ENCODE results near the gene SOD3.

Gene SOD3

DNA sequence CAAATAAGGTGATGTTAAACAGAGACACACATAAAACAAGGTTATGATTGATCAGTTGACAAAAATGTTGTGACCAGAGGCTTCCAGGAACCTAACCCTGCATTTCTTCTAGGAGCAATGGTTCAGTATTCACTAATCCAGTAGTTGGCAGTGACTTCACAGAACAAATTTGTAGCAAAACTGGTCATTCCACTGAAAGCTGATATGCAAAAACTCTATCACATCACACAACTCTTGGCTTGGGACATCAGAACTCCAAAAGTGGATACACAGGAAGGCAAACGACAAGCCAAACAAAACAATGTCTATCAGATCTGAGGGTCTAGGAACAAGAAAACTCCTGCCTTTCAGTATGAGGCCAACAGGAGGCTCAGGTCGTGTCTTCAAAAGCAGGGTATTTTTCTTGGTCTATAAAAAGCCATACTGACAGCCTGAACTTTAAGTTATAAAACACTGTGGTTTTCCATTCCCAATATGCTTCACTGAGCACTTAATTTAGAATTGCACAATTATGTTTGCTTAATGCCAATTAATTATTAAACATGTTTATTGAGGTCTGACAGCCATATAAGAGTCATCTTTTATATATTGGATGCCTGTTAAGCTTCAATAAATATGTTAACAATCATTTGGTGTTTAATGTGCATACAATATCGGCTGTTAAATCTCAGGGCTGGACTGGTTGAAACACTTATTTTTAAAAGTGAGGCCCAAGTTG lies 45.6 kb downstream of the SOD3 start:
- DNase-seq (ENCODE audit: low read depth in 2 of 2), result no peak

DNA sequence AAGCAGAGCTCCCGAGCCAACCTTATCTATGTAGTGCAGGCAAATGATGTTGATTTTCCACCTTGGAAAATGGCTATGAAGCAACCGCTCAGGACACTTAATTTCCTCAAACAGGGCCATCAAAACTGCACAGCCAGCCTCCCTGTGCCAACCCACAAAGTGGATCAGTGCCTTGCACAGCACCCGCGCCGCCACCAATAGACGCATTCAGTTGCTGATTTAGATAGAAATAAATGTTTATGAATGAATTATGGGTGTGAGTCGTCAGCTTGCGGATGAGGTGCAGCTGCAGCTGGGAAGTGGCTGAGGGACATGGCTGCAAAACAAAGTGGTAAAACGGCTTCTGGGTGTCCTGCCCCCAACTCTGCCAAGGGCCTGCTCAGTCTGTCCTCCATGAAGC lies 47.0 kb downstream of the SOD3 start:
- no peak for DNase-seq (ENCODE audit: low read depth in 2 of 2)

DNA sequence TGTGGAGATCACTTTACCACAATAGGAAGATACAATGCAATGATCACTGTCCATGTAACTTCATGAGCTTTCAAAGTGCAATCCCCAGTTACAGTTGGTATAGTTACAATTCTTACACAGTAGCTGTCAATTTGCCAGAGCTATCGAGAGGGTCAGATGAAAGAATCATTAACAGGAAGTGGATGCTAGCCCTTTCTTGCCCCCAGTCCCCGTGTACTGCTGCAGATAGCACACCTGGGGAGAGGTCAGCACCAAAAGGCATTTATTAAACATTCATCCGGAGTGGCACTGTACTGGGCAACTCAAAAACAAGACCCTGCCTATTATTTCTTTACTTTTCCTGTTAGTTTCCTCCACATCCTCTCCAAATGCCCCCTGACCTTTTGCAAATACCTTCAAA lies 47.7 kb downstream of the SOD3 start:
- no peak for DNase-seq (ENCODE audit: low read depth in 2 of 2)

GRCh38 chr4:24845132-24845531 lies 49.8 kb downstream of the SOD3 start:
- DNase-seq (ENCODE audit: low read depth in 2 of 2), result no peak

DNA sequence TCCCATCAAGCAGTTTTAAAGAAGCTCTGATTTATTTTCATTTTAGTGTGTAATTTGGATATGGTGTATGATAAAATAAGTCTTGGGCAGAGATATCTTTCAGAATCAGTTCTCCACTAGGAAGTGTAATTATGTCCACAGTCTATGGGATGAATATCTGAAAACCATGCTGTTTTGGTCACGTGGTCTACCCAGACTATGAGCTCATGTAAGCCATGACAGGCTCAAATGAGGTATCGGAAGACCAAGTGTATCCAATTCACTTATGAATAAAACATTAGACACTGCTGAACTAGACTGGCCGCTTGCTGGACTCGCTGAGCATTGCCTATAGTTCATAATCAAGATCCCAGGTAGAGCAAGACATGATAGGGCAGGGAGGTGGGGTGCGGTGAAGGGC lies 50.5 kb downstream of the SOD3 start:
- DNase-seq (ENCODE audit: low read depth in 2 of 2), result no peak

DNA sequence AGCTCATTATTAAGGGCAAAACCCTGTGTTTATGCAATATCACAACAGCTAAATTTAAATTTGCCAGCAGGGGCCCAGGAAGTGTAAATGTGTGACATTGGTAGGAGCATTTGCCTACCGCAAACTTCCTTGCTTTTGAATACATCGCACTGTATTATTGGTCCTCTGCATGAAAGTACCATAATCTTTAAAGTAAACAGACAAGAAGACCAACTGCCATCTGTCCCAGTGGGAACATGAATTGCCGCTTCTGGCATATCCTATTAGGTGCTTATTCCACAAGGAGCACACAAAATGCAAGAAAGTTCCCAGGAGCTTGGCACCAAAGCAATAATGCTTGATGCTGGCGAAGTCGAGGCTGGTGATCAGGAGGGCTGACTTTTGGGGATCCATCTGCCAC lies 51.3 kb downstream of the SOD3 start:
- DNase-seq (ENCODE audit: low read depth in 2 of 2), result no peak

GRCh38 chr4:24849351-24849750 lies 54.0 kb downstream of the SOD3 start:
- no peak for DNase-seq (ENCODE audit: low read depth in 2 of 2)

DNA sequence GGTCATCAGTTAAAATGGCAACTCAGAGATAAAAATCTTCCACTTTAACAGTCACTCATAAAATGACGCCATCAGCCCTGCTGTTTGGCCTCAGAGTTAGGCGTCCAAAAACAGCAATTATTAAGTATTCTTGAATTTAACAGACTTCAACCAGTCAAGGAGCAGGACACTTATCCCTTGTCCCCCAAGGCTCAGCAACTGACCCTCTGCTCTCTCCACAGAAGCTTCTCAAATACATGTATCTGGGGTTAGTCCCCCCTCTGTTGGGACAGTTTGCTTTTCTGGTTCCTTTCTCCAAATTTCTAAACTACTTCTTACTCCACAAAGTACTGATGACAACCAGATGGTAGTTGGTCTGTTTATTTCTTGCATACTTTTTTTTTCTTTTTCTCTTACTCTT lies 54.4 kb downstream of the SOD3 start:
- no peak for DNase-seq (ENCODE audit: low read depth in 2 of 2)

All from stimulated activated CD8-positive, alpha-beta memory T cell treated with anti-CD3 and anti-CD28 coated beads, Interleukin-15, amount 100 ng/mL, for 4 hours (primary cell).